Measurements from ENCODE around the gene STMN1.
A peak's percentile ranks its signal among the peaks of the same experiment; 100 is the strongest.

STMN1 gene

GRCh38 chr1:25895365-25895990, 10.7 kb downstream of the STMN1 start:
- DNase-seq (ENCODE audit: low read depth in 2 of 2), result peak; percentile 82 to 83

GRCh38 chr1:25893116-25893515, 13.1 kb downstream of the STMN1 start:
- no peak for DNase-seq (ENCODE audit: low read depth in 2 of 2)

GRCh38 chr1:25891606-25892005, 14.6 kb downstream of the STMN1 start:
- no peak for DNase-seq (ENCODE audit: low read depth in 2 of 2)

GRCh38 chr1:25890239-25891034, 15.8 kb downstream of the STMN1 start:
- DNase-seq (ENCODE audit: low read depth in 2 of 2), result no peak

GRCh38 chr1:25889470-25889869, 16.7 kb downstream of the STMN1 start:
- no peak for DNase-seq (ENCODE audit: low read depth in 2 of 2)

- DNase-seq (ENCODE audit: low read depth in 2 of 2), result no peak
These were observed 17.7 kb downstream of the STMN1 start for GRCh38 chr1:25888426-25888987.

- no peak for DNase-seq (ENCODE audit: low read depth in 2 of 2)
These were observed 20.6 kb downstream of the STMN1 start for GRCh38 chr1:25885602-25886001.

- DNase-seq (ENCODE audit: low read depth in 2 of 2), result no peak
These were observed 25.0 kb downstream of the STMN1 start for GRCh38 chr1:25881266-25881665.

GRCh38 chr1:25880518-25880917, 25.7 kb downstream of the STMN1 start:
- DNase-seq (ENCODE audit: low read depth in 2 of 2), result no peak

- no peak for DNase-seq (ENCODE audit: low read depth in 2 of 2)
These were observed 26.5 kb downstream of the STMN1 start for GRCh38 chr1:25879675-25880074.

- DNase-seq (ENCODE audit: low read depth in 2 of 2), result no peak
These were observed 27.5 kb downstream of the STMN1 start for GRCh38 chr1:25878690-25879089.

GRCh38 chr1:25877155-25877554, 29.1 kb downstream of the STMN1 start:
- DNase-seq (ENCODE audit: low read depth in 2 of 2), result no peak

GRCh38 chr1:25876693-25877077, 29.5 kb downstream of the STMN1 start:
- no peak for DNase-seq (ENCODE audit: low read depth in 2 of 2)

GRCh38 chr1:25875856-25876692, 30.1 kb downstream of the STMN1 start:
- no peak for DNase-seq (ENCODE audit: low read depth in 2 of 2)

- DNase-seq (ENCODE audit: low read depth in 2 of 2), result peak in 1 of 2 donors; percentile 19
These were observed 30.9 kb downstream of the STMN1 start, which contains the start of gene PAQR7 for GRCh38 chr1:25875154-25875855. Gene PAQR7, minus strand, starts transcription at chr1:25875708. Its CDS starts 11,869 bp downstream, at chr1:25863839.

GRCh38 chr1:25874635-25875153, 31.5 kb downstream of the STMN1 start:
- no peak for DNase-seq (ENCODE audit: low read depth in 2 of 2)

GRCh38 chr1:25874209-25874608, 32.0 kb downstream of the STMN1 start:
- no peak for DNase-seq (ENCODE audit: low read depth in 2 of 2)

- no peak for DNase-seq (ENCODE audit: low read depth in 2 of 2)
These were observed 33.1 kb downstream of the STMN1 start for GRCh38 chr1:25873120-25873519.

- no peak for DNase-seq (ENCODE audit: low read depth in 2 of 2)
These were observed 33.5 kb downstream of the STMN1 start for GRCh38 chr1:25872713-25873112.

GRCh38 chr1:25871704-25872494, 34.3 kb downstream of the STMN1 start:
- no peak for DNase-seq (ENCODE audit: low read depth in 2 of 2)
